Skin of body (tissue), 2 donors: ENCODE measurements around the gene PACSIN2. TPM values are rescaled to one million over a fixed set of nuclear protein-coding genes. Genes with fewer than 3 reads are reported as not detected.
"Not testable (repeated sequence)": the region's sequence is repeated elsewhere in the genome, so short reads cannot be mapped to it uniquely, and the experiment has no call there.

Experiments
- DNase-seq: peaks from one replicate; lab custom pipeline; 2025; lab: John Stamatoyannopoulos, UW
- total RNA-seq: library from RNA; depleted of rRNA; stranded (reverse); fragments of >200 nt; gene quantifications from one replicate; pipeline ENCODE4 v1.2.3, GENCODE V29; 2014

The PACSIN2 gene
- total RNA-seq, 1 donor from 2014 or later = 29.3 TPM

DNA sequence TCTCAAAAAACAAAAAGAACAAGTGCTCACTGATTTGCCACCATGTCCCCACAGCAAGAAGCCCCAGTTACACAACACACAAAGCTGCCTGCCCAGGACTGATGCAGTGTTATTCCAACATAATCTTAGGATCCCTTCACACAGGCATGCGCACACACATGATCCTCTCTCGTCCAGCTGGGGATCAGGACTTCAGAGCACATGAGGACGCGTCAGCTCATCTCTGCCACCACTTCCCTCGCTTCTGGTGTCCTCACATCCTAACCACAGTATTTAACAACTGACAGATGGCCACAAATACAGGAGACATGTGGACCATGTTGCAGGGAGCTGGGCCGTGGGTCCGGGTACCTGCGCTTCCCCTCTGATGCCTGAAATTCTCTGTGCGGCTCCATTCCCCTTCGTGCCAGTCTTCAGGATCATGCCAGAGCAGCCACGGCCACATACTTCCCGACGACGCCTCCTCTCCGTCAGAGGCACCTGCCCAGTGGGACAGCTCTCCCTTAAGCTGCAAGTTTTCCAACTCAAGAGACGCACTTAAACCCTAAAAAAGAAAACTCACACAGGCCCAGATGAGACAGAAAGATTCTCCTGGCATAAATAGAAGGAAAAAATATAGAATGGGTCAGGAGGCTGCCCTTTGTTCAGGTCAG lies 68.3 kb downstream of the PACSIN2 start:
- DNase-seq = no peak

DNA sequence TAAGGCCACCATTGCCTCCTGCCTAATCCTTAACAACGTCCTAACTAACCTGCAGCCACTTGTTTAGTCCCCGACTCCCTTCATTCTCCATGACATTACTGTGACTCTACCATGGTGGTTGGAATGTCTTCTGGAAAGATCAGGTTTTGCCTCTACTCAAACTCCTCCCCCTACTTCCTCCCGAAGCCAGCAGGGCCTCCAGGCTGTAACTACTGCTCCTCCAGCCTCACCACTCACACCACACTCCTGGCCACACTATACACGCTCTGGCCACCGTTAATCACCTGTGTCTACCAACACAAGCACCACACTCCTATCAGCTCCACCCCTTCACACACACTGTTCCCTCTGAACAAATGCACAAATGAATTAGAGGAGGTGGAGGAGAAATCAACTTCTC lies 69.2 kb downstream of the PACSIN2 start:
- DNase-seq = no peak

DNA sequence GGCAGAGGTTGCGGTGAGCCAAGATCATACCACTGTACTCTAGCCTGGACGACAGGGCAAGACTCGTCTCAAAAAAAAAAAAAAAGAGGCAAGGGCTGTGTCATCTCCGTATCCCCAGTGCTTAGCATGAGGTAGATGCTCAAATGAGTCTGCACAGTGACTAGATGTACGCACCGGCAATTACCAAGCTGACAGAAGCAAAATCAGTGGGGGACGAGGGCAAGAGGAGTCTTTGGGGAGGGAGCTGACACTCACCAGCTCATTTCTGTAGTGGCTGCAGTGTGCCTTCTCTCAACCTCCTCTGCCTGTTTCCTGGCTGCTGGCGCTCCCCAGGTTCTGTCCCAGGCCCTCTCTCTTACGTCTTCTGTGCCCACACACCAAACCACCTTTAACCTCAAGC lies 69.9 kb downstream of the PACSIN2 start:
- no peak for DNase-seq

DNA sequence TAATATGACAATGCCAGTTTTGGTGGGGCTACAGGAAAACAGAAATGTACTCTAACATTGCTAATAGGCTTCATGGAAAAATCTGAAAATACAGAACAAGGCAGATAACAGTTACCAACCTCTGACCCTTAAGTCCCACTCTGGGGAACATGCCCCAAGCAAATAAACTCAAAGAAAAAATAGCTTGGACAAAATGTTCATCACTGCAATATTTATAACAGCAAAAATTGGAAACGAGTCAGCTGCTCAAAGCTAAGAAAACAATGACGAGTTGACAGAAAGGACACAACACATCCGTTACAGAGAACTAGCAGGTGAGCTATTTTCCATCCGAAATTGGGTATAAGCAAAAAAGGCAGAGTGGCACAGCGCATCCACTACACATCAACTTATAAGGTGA lies 70.5 kb downstream of the PACSIN2 start:
- no peak for DNase-seq

DNA sequence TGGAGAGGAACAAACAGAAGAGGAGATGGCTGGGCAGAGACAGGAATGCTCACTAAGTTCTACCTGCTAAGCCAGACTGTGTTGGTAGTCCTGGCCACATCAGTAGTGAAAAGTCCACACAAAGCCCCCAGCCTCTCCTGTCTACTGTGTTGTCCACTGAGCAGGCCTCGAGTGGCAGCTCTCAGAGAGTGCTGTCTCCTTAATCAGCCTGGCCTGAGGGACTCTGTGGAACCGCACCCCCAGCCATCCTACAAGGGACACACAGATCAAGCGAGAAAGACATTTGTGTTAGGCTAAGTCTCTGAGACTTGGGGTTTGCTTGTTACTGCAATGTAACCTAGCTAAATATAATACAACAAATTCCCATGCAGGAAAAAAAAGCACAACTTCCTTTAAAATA lies 71.0 kb downstream of the PACSIN2 start:
- DNase-seq = no peak

DNA sequence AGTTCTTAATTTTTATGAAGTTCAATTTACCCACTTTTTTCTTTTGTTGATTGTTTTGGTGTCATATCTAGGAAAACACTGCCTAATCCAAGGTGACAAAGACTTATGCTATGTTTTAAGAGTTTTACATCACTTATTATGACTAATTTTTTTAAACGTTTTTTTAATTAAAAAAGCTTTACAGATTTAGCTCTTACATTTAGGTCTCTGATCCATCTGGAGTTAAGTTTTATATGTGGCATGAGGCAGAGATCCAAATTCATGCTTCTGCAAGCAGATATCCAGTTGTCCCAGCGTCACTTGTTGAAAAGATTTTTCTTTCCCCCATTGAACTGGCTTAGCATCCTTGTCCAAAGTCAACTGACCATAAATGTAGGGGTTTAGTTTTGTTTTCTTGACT lies 72.6 kb downstream of the PACSIN2 start:
- DNase-seq = no peak

DNA sequence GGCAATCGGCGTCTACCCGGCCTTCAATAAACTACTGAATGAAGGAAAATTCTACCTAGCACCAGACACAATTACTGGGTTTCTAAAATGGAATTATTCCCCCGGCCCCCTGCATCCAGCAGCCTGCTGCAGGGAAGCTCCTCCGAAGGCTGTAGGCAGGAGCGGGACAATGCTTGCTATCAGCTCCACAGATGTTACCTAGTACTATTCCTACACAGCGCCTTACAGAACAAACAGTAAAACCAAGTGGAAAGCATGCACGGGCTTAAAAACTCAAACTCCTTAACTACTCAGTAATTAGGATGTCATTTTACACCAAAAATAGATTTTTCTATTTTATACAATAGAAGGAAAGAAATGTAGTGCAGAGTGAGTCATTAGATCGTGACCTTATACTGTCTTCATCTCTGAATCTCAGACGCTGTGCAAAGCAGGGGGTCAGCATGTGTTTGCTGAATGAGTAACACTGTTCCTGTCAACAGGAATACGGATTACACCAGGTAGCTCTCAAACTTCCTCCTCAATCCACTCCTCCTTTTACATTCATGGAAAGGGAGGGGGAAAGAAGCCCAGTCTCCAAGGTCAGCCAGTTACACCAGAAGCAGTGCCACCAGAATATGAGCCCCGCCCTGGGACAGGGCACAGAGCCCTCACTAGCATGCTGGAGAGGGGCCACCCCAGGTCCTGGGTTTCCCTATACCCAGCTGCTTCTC lies 74.9 kb downstream of the PACSIN2 start:
- DNase-seq = no peak

DNA sequence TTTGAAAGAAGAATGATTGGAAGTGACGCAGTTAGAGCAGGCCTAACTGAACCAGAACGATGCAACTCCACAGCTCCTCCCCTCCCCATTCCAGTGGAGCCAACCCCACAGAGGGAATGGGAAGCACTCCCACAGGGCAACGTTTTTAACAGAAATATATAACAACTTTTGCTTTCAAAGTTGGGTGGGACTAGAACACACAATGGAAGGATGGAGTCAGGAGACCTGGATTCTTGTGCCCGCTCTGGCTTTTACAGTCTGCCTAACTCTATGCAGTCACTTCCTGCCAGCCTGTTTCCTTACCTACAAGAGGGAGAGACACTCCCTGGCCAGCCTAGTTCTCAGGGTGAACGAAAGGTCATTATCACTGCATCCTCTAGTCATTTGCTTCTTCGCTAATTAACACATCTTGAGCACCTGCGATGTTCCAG lies 75.5 kb downstream of the PACSIN2 start:
- DNase-seq = no peak

DNA sequence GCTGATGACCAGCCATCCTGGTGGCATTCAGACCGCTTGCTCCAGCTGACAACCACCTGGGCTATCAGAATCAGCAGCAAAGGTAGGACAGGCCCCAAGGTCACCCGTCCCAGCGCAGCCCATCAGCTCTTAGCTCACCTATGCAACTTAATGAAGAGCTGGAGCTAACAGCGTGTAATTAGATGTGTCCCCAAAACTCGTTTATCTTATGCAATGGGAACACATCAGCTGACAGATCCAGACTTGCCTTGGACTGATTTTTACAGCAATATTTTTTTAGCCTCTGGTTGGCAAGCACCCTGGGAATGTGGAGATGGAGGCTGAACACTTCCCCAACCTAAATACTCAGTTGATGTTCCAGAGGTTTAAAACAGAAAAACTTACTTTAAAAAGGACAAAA lies 76.0 kb downstream of the PACSIN2 start:
- DNase-seq = no peak

DNA sequence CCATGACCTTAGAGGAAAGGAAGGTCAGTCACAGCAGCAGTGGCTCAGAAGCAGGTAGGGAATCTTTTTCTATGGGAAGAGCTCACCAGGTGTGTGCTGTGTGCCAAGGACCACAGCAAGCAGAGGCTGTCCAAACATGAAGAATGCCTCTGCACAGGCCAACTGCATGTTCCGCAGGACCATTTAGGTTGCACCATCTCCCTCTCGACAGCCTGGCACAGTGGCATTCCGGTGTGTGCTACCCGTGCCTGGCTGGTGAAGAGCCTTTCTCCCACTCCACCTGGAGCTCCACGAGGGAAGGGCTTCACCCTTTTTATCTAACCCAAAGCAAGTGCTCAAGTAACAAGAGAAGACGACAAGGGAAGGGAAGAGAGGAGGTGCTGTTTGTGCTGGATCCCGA lies 76.5 kb downstream of the PACSIN2 start:
- no peak for DNase-seq

DNA sequence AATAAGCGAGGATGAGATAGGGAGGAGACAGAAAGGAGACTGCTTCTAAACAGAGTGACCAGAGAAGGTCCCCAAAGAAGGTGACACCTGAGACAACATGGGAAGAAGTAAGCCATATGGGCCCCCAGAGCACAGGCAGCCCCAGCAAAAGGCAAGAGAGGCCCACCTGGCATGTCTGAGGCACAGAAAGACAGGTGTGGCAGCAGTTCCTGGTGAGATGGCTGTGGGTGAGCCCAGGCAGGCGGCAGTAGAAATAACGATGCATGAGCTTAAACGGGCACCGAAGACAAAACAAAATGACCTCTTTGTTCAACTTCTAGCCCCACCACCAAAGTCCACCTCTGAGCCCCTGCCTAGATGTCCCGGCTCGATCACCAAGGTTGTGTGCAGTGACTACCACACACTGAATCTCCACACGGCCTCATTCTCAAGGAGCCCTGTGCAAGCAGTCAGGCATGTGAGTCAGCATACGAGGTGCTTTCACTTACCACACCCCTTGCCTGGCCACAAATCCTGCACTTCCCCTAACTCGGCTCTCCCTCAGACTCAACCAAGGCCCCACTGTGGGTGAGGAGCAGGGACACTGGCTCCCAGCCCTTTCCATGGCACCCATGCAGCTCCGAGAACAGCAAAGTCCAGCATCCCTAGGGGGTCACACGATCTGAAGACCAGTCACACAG lies 77.6 kb downstream of the PACSIN2 start:
- no peak for DNase-seq

DNA sequence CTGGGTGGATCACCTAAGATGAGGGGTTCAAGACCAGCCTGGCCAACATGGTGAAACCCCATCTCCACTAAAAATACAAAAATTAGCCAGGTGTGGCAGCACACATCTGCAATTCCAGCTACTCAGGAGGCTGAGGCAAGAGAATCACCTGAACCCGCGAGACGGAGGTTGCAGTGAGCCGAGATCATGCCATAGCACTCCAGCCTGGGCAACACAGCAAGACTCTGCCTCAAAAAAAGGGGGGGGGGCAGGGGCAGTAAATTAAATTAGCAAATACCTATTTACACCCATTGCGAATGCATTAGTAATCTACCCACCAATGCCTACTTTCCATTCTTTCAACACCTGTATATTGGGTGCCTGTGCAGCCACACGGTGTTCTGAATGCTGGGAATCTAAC lies 78.3 kb downstream of the PACSIN2 start:
- not testable (repeated sequence) for DNase-seq

DNA sequence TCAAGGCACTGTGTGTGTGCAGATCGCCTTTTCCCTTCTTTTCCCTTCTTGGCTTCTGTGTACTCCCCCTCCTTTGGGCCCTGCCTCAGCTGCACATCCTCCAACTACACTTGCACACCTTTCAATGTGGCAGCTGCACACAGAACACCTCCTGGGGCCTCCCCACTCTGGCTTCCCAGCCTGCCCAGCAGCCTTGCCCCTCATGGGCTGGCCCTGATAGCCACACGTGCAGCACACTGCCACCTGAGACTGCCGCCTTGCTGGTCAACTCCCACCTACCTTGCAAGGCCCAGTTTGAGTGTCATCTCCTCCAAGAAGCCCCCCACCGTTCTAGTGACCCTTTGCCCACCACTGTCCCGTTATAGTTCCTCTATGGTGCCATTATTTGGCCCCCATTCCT lies 80.6 kb downstream of the PACSIN2 start:
- DNase-seq = no peak

DNA sequence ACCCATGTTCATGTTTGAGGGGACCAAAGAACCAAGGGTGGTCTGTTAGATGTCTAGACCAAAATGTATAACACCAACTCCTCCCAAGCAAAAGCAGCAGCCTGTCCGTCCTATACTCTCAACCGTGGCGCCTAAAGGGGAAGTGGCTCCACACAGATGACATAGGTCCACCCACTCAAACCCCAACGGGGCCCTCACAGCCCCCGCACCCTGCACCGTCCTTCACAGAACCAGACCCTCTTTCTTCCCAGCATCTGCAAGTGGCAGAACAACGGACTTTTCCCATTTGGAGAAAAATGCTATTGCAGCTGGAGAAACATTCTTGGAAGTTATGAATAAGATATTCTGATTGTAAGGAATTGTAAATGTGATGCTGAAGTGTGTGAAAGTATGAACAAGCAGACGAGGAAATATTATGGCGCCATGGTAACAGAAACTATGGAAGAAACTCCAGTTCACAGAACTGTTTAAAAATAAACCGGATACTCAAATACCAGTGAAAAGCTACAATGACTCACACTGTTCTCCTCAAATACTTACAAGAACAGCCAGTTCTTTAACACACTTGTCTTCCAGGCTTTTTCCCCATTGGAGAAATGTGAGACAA lies 81.4 kb downstream of the PACSIN2 start:
- peak; percentile 98 for DNase-seq

DNA sequence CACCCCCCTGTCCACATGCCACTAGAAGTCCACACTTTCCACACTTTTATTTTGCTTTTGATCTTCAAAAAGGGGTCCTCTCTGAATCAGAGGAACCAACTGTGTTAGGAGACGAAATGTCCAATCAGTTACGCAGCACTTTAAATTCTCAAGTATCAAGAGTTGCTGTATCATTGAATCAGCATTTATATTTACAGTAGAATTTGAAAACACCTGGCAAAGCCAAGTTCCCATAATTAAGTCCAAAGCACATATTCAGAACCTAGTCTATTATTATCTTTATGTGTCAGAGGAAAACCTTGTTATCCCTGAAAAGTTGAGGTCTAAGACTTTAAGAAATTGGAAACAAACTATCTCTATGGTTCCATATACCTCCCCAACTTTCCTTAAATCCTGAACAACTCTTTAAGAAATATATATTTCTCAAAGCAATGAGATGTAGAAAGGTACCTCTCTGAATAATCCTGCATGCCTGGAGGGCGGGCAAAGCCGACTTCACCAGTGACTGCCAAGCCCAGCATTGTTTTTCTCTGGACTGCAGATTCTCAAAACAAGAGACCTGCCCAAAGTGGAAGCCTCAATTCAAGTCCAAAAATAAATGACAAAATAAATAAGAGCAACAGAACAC lies 82.0 kb downstream of the PACSIN2 start:
- DNase-seq = no peak

DNA sequence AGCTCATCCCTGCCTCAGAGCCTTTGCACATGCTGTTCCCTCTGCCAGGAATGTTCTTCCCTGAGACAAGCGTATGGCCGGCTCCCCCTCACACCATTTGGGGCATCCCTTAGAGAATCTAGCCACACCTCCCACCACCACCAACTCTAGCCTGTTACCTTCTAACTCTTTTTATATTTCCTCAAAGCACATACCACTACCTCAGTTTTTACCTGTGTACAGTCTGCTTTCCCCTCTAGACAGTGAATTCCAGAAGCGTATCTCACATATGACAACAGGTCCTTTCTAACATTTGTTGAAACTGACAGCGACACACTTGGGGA lies 82.8 kb downstream of the PACSIN2 start:
- DNase-seq = no peak

DNA sequence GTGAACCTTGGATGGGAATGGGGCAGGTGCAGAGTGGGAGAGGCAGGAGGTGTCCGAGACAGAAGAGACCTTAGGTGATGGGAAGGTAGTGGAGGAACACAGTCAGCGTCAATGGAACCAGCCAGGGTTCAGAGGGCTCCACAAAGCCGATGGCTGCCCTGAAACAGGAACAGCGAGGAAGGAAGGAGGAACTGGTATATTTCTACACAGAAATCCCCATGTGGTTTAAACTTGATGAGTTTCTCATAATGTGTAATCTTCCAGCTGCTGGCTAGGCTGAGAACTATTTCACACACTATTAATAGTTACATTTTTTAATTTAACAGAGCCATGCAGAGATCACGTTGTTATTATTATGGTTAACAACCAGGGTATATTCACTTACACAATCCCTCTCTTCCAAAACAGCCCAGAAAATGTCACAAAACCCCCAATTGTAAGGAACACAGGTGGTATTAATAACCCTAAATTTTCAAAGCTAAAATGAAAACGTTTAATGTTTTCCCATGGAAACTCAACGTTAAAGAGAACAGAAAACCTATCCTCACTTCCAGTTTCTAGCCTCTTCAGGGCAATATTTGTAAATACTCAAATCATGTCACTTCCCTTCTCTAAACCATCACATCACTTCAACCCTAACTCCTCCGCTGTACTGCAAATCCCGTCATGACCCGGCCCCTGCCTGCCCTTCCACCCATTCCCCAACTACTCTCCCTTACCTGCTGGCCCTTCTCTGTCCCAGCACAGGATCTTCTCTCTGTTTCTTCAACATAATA lies 83.3 kb downstream of the PACSIN2 start:
- peak; percentile 45 for DNase-seq

DNA sequence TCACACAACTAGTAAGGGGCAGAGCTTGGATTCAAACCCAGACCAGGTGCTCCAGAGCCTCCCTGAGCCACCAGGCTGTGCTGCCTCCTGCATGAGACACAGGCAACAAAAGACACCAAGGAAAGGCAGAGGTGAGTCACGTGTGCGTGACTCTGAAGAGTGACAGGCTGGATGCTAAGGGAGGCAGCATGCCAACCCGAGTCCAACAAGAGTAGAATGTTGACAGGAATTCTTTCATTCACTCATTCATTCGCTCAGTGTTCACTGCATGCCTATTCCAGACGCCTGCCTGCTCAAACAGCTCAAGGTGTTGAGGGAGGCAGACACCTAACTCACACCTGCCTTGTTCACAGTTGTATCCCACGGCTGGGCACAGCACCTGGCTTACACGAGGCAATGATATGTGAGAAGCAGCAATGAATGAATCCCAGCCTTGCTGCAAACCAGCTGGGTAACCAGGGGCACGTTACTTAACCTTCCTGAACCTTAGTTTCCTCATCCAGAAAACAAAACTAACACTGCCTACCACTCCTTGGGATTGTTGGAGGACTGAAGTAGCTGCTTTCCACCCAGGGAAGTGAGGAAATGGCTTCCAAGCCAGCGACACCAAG lies 84.0 kb downstream of the PACSIN2 start:
- no peak for DNase-seq

DNA sequence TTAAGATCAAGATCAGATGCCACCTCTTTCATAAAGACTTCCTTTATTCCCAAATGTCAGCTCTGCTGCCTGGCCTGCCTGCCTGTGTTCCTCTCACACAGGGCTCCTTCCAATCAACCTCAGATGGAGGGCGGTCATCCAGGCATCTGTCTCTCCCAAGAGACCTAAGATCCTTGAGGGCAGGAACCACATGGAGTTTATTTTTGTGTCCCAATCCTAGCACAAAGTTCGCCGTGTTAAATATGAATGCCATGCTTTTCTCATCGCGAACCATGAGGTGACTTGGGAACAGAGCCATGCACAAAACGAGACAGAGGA lies 85.2 kb downstream of the PACSIN2 start:
- no peak for DNase-seq

DNA sequence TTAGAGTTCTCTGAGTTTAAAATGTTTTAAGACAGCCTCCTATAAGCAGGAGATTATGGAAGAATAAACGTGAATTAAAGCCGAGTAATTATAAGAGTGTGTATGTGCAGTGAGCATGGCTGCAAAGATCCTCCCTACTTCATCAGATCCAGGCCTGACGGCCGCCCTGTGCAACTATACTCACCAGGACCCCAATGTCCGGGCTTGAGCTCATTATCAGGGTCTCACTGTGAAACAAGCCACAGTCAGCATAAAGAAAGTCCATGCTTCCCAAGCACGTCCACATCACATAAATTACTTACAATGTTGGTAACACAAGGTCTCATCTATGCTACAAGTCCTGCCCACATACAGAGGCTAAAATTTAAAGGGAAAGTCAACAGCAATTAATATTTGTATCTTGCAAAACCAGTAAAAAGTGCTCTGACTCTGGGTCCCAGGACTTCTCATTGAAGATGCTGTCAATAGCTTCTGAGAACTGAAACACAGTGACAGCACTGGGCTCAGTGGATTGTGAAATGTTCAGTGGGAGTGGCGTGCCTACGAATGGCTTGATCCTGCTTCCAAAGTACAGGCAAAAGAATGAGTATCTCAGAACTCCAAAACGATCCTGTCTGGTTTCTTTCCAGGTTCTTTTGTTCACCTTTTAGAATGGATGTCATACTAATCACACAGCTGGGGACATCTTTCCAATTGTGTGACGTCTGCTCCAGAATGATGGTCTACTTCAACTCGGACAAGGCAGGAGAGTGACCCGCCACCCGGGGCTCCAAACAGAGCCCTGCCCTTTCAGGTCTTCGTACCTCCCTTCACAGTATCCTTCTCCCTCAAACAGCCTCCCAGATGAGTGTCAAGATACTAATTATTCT lies 85.7 kb downstream of the PACSIN2 start:
- no peak for DNase-seq
